Measurements from ENCODE around the gene BCO2. TPM values are rescaled to one million over a fixed set of nuclear protein-coding genes. Genes with fewer than 3 reads are reported as not detected.

The BCO2 gene
- total RNA-seq, 1 donor from 2014 or later, result 137 TPM

DNA sequence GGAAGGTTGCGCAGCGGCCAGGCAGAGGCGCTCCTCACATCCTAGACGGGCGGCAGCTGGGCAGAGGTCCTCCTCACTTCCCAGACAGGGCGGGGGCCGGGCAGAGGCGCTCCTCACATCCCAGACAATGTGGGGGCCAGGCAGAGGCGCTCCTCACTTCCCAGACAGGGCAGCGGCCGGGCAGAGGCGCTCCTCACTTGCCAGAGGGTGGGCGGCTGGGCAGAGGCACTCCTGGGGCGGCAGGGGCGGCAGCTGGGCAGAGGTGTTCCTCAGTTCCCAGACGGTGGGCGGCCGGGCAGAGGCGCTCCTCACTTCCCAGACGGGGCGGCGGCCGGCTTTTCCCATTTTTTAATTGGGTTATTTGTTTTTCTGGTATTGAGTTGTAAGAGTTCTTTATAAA is 30.8 kb downstream of the BCO2 start:
- intact Hi-C loops (cut with micrococcal nuclease), result no loop called here
- DNase-seq (no peak), ATAC-seq (no peak)

DNA sequence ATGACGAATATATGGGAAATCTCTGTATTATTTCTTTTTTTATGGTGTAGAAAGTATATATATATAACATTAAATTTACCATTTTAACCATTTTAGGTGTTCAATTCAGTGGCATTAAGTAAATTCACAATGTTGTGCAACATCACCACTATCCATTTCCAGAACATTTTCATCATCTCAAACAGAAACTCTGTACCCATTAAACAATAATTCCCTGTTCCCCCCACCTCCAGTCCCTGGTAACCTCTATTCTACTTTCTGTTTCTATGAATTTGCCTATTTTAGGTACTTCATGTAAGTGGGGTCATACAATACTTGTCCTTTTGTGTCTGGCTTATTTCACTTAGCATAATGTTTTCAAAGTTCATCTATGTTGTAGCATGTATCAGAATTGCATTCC is 35.6 kb downstream of the BCO2 start:
- DNase-seq (no peak), ATAC-seq (no peak)
- intact Hi-C loops (cut with micrococcal nuclease), result loop anchor here (5.0 kb wide), 1 partner anchor 166 kb away; no protein-coding TSS in a partner anchor

DNA sequence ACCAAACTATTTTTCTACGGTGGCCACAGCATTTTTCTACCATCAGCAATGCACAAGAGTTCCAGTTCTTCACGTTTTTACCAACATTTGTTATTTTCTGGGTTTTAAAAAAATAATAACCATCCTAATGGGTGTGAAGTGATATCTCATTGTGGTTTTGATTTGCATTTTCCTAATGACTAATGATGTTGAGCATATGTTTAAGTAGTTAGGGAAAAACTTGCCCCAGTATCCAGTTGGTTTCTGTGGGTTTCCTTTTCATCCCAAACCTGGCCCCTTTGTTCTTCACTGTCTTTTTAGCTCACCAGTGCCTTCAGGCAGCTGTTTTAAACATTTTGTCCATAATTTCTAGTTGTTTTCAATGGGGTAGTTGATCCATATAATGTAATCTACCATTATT is 36.2 kb downstream of the BCO2 start:
- DNase-seq (no peak), ATAC-seq (no peak)
- intact Hi-C loops (cut with micrococcal nuclease), result loop anchor here (5.0 kb wide), 1 partner anchor 166 kb away; no protein-coding TSS in a partner anchor

DNA sequence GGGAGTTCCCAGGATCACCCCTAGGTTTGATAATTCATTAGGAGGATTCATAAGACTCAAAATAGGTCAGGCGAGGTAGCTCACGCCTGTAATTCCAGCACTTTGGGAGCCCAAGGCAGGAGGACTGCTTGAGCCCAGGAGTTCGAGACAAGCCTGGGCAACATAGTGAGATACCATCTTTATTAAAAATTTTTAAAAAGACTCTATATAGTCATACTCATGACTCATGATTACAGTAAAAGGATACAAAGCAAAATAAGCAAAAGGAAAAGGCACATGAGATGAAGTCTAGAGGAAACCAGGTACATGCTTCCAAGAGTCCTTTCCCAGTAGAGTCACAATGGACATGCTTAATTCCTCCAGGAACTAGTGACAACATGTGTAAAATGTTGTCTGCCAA is 37.0 kb downstream of the BCO2 start:
- no peak for DNase-seq
- no peak for ATAC-seq
- intact Hi-C loops (cut with micrococcal nuclease), result loop anchor here (5.0 kb wide), 1 partner anchor 165 kb away; no protein-coding TSS in a partner anchor

DNA sequence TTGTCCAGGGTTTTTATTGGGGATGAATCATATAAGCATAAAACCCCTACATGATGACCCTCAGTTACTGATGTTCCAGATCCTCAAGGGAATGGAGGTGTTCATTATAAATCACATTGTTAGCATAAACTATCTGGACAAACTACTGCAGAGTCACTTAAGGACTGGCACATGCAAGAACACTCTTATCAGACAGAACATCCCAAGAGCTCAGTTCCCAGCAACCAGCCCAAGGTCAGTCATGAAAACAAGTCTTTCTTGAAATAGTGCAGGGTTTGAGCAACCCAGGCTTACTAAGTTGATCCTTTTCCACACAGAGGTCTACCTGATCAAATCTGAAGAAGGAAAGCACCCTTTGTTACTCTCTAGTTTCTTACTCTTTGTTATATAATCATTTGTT is 37.4 kb downstream of the BCO2 start:
- ATAC-seq (peak; percentile 55), DNase-seq (no peak)
- intact Hi-C loops (cut with micrococcal nuclease), result loop anchor here (5.0 kb wide), 1 partner anchor 165 kb away; no protein-coding TSS in a partner anchor

DNA sequence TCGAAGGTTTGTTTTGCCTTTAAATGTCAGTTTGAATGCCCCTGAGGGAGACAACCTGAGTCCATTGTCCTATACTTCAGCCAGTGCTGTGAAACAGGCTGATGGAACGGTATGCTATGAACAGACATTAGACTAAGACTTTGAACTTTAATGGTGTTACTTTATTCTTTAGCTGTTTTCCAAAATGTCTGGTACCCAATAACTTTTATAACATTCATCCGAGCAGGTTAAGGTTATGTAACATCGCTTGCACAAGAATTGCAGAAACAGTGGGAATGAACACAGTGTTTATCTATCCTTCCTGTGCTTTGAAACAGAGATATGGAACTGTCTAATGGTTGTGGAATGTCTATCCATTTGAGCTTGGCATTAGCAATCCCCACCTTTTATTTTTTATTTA is 38.4 kb downstream of the BCO2 start:
- ATAC-seq, result no peak
- no peak for DNase-seq
- intact Hi-C loops (cut with micrococcal nuclease), result loop anchor here (5.0 kb wide), 1 partner anchor 164 kb away; no protein-coding TSS in a partner anchor

DNA sequence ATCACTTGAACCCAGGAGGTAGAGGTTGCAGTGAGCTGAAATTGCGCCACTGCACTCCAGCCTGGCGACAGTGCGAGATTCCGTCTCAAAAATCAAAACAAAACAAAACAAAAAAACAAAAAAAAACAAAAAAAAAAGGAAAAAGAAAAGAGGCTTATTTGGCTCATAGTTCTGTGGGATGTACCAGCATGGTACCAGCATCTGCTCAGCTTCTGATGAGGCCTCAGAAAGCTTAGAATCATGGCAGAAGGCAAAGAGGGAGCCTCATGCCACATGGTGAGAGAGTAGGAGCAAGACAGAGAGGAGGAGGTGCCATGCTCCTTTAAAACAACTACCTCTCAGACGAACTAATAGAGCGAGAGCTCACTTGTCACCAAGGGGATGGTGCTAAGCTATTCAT is 40.3 kb downstream of the BCO2 start:
- no peak for ATAC-seq
- intact Hi-C loops (cut with micrococcal nuclease), result no loop called here
- DNase-seq, result no peak

DNA sequence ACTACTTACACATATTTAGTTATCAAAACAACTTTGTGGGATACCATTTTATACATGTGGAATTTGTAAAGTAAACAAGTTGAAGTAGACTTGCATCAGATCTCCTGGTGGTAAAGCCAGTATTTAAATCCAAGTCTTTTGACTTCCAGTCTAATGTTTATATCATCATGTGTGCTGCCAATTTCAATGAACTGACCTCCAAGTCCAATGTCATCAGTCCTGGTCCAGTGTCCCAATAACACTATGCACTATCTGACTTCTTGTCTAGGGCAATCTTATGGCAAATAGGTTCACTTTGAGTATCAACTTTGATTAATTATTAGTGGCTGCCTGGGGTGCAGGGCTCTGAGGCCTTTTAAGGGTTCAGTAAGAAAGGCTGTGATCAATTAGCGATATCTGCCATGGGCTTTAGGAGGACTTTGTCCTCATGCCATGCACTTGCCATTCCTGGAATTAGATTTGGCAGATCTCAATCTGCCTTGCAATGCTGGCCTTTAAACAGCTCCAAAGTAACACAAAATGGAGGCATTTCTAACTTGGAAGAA is 41.3 kb downstream of the BCO2 start:
- no peak for DNase-seq
- no peak for ATAC-seq
- intact Hi-C loops (cut with micrococcal nuclease), result no loop called here

DNA sequence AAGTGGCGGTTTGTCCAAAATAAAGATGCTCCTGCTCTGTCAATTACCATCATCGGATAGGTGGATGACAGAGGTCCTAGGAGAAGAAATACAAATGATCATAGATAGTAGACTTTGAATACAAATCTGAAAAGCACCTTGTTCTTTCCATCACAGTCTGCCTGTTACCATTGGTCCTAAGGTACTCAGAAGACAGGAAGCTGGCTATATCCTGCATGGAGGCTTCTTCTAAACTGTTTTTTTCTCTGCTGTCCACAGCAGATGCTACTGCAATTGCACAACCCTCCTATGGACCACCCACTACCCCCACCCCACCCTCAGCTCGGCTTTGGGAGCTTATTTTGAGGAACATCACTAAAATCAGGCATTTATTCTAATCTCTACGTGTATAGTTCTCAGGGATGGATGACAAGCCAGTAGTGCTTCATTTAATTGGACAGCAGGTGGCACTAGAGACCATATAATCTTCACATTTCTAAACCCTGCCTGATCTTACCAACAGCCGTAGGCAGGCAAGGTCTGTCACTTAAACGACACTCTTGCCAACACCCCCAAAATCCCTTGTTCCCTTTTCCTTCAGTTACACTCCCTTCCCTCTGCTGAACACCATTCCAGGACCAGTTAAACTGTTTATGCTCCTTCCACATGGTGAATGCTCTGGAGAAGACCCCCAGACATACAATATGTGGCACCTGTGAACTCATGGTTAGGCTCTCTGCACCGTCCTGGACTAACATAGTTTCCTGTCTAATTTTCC is 44.3 kb downstream of the BCO2 start:
- no peak for DNase-seq
- intact Hi-C loops (cut with micrococcal nuclease), result loop anchor here (5.0 kb wide), 1 partner anchor 58 kb away; no protein-coding TSS in a partner anchor
- ATAC-seq, result peak; percentile 93

DNA sequence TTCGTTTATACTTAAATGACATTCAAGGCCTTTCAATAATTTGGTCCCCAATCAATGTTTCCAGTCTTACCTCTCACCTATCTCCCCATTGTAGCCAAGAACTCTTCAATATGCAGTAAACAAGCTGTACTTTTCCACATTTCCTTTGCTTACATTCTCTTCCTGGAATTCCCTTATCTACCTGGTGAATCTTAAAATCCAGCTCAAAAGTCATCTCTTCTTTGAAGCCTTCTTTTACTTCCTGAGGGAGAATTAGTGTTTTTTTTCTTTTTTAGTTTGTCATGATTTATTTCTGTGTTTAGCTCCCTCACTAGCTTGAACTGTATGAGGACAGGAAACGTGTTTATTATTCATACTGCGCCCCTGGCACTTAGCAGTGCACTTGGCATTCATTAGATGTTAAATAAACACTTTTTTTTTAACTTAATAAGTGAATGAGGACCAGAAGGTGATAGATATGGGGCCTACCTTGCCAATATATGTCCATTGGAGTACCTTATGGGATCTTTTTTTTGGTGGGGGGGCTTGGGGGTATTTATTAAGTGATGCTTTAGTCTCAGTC is 46.0 kb downstream of the BCO2 start:
- intact Hi-C loops (cut with micrococcal nuclease), result loop anchor here (5.0 kb wide), 1 partner anchor 56 kb away; no protein-coding TSS in a partner anchor

DNA sequence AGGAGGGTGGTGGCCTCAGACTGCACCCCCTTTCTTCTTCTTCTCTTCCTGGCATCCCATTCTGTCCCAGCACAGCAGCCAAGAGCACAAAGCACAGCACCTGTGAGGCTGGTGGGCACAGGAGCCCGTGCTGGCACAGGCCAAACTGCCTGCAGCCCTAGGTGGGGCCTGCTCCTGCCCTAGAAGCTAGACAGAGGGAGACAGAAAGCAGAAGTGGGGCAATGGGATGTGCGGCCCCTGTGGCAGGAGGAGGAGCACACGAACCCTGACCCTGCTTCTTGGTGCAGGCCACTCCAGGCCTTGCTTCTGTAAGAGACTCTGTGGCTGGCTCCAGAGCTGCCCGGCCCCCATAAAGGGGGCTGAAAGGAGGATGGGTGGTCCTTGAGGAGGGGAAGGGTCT is 47.0 kb downstream of the BCO2 start:
- DNase-seq (no peak), ATAC-seq (no peak)
- intact Hi-C loops (cut with micrococcal nuclease), result loop anchor here (5.0 kb wide), 1 partner anchor 55 kb away; no protein-coding TSS in a partner anchor

More for the DNA sequence above, 46.0 kb downstream of the BCO2 start:
- no peak for ATAC-seq
- no peak for DNase-seq

DNA sequence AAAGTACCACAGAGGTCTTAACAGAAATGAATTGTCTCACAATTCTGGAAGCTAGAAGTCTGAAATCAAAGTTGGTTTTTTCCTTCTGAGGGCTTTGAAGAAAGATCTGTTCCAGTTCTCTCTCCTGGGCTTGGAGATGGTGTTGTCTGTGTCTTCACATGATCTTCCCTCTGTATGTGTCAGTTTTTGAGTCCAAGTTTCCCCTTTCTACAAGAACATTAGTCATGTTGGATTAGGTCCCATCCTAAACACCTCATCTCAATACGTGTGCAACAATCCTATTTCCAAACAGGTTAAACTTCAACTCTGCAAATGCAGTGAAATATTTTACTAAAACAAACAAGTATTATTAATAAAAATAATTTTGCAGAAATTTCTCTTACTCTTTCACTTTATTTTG is 47.8 kb downstream of the BCO2 start:
- DNase-seq (no peak), ATAC-seq (no peak)
- intact Hi-C loops (cut with micrococcal nuclease), result loop anchor here (5.0 kb wide), 1 partner anchor 54 kb away; no protein-coding TSS in a partner anchor

DNA sequence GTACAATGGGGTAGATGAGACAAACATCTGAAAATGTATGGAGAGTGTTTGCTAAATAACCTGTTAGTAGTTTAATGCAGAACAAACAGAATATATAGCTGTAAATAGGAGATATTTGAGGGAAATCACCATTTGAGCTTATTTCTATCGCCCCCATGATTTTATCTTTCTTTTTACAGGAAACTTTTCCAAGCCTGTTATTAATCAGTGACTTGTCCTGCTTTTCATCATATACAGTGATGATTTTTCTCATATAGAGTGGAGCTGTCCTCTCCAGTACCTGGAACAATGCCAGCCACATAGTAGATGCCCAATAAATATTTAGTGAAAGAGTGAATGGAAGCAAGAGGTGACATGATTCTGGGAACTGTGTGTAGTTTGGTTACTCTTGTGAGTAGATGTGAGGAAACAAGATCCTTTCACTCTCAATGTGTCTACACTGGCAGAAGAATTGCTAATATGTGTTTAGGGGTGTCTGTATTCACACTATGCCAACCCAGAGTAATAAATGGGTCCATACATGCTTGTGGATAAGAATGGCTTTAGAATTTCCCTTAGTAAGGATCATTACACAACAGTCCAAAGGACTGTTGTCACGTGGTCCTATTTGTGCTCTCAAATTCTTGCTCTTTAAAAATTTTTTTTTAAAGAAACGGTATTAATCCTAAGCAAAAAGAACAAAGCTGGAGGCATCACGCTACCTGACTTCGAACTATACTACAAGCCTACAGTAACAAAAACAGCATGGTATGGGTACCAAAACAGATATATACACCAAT is 48.6 kb downstream of the BCO2 start:
- no peak for DNase-seq

DNA sequence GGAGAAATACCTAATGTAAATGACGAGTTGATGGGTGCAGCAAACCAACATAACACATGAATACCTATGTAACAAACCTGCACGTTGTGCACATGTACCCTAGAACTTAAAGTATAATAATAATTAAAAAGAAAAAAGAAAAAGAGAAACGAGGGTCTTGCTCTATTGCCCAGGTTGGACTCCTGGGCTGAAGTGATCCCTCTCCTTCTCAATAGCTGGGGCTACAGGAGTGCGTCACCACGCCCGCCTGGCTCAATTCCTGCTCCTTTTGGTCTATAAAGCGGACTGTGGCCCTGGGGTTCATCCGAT is 50.4 kb downstream of the BCO2 start:
- intact Hi-C loops (cut with micrococcal nuclease), result no loop called here

More for the DNA sequence above, 48.6 kb downstream of the BCO2 start:
- intact Hi-C loops (cut with micrococcal nuclease), result loop anchor here (5.0 kb wide), 1 partner anchor 53 kb away; no protein-coding TSS in a partner anchor
- no peak for ATAC-seq

DNA sequence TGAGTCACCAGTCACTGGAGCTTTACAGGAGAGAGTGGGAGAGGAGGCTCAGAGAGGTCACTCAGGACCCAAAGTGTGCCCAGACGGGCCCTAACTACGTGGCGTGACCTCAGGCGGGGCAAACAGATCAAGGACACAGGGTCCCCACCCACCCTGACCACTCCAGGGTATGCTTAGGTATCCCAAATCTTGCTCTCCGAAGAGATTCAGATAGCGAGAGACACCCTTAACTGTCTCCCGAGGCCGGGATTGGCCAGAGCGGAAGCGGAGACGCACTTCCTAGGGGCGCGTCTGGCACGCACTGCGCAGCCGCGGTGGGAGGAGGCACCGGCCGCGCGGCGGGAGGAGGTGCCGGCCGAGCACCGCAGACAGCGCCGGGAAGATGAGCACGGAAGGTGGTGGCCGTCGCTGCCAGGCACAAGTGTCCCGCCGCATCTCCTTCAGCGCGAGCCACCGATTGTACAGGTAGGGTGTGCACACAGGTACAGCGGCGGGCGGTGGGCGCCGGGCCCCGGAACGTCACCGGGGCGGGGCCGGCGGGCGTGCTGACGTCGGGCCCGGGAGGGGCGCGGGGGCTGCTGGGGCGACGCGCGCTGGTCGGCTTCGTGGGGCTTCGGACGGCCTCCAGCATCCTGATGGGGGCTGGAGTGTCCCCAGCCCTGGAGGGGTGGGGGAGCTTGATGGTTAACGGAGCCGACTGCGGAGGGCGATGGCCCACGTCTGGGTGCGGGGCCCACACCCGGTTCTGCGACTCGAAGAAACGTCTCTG is 50.9 kb downstream of the BCO2 start, which contains the start of gene PTS:
Gene PTS (plus strand): TSS at position 367 of the 769 bp plus-strand sequence. CDS start 16 bp downstream, at position 383.
- intact Hi-C loops (cut with micrococcal nuclease), result no loop called here
- ATAC-seq, result peak; percentile 98
- DNase-seq, result peak; percentile 93

More for the DNA sequence above, 50.4 kb downstream of the BCO2 start:
- DNase-seq, result peak; percentile 67
- no peak for ATAC-seq

DNA sequence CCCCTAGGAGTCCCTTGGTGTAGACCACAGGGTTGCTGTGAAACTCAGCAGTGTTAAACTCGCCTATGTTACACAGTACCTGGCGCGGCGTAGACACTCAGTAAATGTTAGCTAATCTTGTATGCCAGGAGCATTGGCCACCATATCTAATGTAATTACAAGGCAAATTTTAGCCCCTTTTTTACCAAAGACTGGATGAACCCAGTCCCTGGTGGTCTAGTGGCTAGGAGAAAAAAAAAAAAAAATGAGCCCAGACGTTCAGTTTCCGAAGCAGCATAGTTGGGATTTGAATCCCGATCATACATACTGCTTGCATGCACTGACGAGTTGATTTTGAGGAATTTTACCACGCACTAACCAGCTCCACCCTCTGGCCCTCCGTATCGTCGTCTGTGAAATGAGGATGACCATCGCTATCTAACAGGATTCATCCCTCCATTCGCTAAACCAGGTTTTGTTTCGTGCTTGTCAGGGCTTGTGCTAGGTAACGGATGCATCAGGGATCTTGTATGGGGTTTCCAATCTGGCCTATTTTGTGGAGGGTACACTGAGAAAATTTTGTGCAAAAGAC is 51.6 kb downstream of the BCO2 start:
- ATAC-seq (peak; percentile 62), DNase-seq (no peak)
- intact Hi-C loops (cut with micrococcal nuclease), result no loop called here

DNA sequence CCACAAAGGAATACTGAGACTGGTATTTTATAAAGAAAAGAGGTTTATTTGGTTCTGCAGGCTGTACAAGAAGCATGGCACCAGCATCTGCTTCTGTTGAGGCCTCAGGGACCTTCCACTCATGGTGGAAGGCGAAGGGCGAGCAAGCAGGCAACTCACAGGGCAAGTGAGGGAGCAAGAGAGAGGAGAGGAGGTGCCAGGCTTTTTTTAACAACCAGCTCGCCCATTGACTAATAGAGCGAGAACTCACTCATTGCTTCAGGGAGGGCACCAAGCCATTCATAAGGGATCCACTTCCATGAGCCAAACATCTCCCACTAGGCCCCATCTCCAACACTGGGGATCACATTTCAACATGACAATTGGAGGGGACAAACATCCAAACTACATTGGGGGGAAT is 52.2 kb downstream of the BCO2 start:
- DNase-seq (no peak), ATAC-seq (no peak)
- intact Hi-C loops (cut with micrococcal nuclease), result no loop called here

DNA sequence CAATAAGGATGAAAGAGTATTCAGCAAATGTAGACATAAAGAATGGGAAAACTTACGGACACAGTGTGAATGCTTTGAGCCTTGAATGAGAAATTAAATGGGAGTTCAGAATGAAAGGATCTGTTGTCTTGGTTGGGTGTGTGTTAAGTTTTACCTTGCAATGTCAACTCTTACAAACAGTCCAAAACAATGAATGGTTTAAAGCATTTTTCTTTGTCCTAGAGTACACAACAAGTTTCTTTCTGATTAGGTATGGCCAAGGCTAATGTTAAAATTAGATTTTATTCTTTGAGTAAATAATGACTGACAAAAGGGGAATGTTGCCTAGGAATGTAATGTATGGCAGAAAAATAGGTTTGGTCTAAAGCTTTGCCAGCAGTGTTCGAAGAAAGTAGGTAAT is 53.4 kb downstream of the BCO2 start:
- DNase-seq (no peak), ATAC-seq (no peak)
- intact Hi-C loops (cut with micrococcal nuclease), result no loop called here
